HG02973 (cell line): ENCODE measurements around the gene FJX1.
"Not testable (repeated sequence)": the region's sequence is repeated elsewhere in the genome, so short reads cannot be mapped to it uniquely, and the experiment has no call there.

Experiments
- ATAC-seq: cut with Tn5 transposase; IDR thresholded peaks from one replicate; pipeline ENCODE4 v1.9.1; 2021; ENCODE audit warnings: moderate library complexity; ENCODE audit not compliant: unreplicated experiment

The FJX1 gene

GRCh38 chr11:35629914-35630313 lies 11.7 kb downstream of the FJX1 start:
- no peak for ATAC-seq

GRCh38 chr11:35631891-35632290 lies 13.6 kb downstream of the FJX1 start:
- no peak for ATAC-seq

GRCh38 chr11:35632301-35632700 lies 14.0 kb downstream of the FJX1 start:
- no peak for ATAC-seq

GRCh38 chr11:35633827-35634423 lies 15.7 kb downstream of the FJX1 start:
- ATAC-seq = no peak

- ATAC-seq = no peak
Observed at GRCh38 chr11:35635933-35636332, 17.7 kb downstream of the FJX1 start.

- ATAC-seq = no peak
Observed at GRCh38 chr11:35639591-35640179, 21.4 kb downstream of the FJX1 start.

- no peak for ATAC-seq
Observed at GRCh38 chr11:35641171-35641897, 23.1 kb downstream of the FJX1 start.

- no peak for ATAC-seq
Observed at GRCh38 chr11:35641964-35642363, 23.7 kb downstream of the FJX1 start.

- no peak for ATAC-seq
Observed at GRCh38 chr11:35647421-35648093, 29.3 kb downstream of the FJX1 start.

GRCh38 chr11:35650006-35650405 lies 31.7 kb downstream of the FJX1 start:
- no peak for ATAC-seq

GRCh38 chr11:35650467-35650866 lies 32.2 kb downstream of the FJX1 start:
- no peak for ATAC-seq

GRCh38 chr11:35651263-35651662 lies 33.0 kb downstream of the FJX1 start:
- ATAC-seq = no peak

- not testable (repeated sequence) for ATAC-seq
Observed at GRCh38 chr11:35652786-35653185, 34.5 kb downstream of the FJX1 start.

GRCh38 chr11:35654711-35655110 lies 36.5 kb downstream of the FJX1 start:
- ATAC-seq = no peak

- no peak for ATAC-seq
Observed at GRCh38 chr11:35655254-35655653, 37.0 kb downstream of the FJX1 start.

- ATAC-seq = no peak
Observed at GRCh38 chr11:35655856-35656255, 37.6 kb downstream of the FJX1 start.

GRCh38 chr11:35658020-35658948 lies 40.0 kb downstream of the FJX1 start:
- ATAC-seq = no peak

GRCh38 chr11:35661534-35661933 lies 43.3 kb downstream of the FJX1 start:
- no peak for ATAC-seq

- peak; percentile 39 for ATAC-seq
Observed at GRCh38 chr11:35662061-35662648, 43.9 kb downstream of the FJX1 start.

- ATAC-seq = peak; percentile 90
Observed at GRCh38 chr11:35662649-35663407, 44.6 kb downstream of the FJX1 start, which contains the start of gene TRIM44. TSS of gene TRIM44 (plus strand) at chr11:35662775. CDS start at chr11:35663112, 337 bp downstream.
